WTC11 (cell line): ENCODE results near the gene CELF1. TPM values are rescaled to one million over a fixed set of nuclear protein-coding genes. Genes with fewer than 3 reads are reported as not detected.

Experiments
- ATAC-seq: fragments of 200-7000 bp; cut with Tn5 transposase; 2 replicates; pipeline ENCODE4 v1.10.0; 2021; ENCODE audit warnings: mild to moderate bottlenecking, moderate library complexity
- CTCF ChIA-PET: fragments of 300-600 bp; sonication (Branson Sonifier 250); formaldehyde crosslinking; loops from one replicate; lab custom pipeline; 2021; ENCODE audit warnings: antibody characterized with exemption; lab: Charles Lee
- POLR2A ChIA-PET: fragments of 350-600 bp; sonication (Branson Sonifier 250); formaldehyde crosslinking; loops from one replicate; lab custom pipeline; 2021; ENCODE audit warnings: antibody characterized with exemption; lab: Charles Lee
- DNase-seq: peaks from one replicate; pipeline ENCODE4 v3.0.0; 2021; ENCODE audit warnings: low spot score
- H3K27ac Mint-ChIP-seq: 2 replicates; pipeline ENCODE4 v1.8.0; 2021; ENCODE audit warnings: mixed read lengths
- H3K27me3 Mint-ChIP-seq: 2 replicates; pipeline ENCODE4 v1.8.0; 2021; ENCODE audit warnings: low read depth, mild to moderate bottlenecking, moderate library complexity, mixed read lengths
- H3K36me3 Mint-ChIP-seq: 2 replicates; pipeline ENCODE4 v1.8.0; 2021; ENCODE audit warnings: mixed read lengths
- H3K4me1 Mint-ChIP-seq: 2 replicates; pipeline ENCODE4 v1.8.0; 2022; ENCODE audit warnings: mixed read lengths
- H3K4me3 Mint-ChIP-seq: 2 replicates; pipeline ENCODE4 v1.8.0; 2021; ENCODE audit warnings: mild to moderate bottlenecking, moderate library complexity, mixed read lengths
- H3K9me3 Mint-ChIP-seq: 2 replicates; pipeline ENCODE4 v1.8.0; 2021; ENCODE audit warnings: mixed read lengths
- FOXJ3 ChIP-seq: sonication (generic); formaldehyde crosslinking; IDR thresholded peaks from 2 replicates; pipeline ENCODE4 v1.9.0; 2021; ENCODE audit warnings: missing genetic modification reagents, mild to moderate bottlenecking, borderline replicate concordance
- FOXP1 ChIP-seq: sonication (generic); formaldehyde crosslinking; IDR thresholded peaks from 2 replicates; pipeline ENCODE4 v1.8.0; 2022; ENCODE audit warnings: missing genetic modification reagents, mild to moderate bottlenecking, moderate library complexity, borderline replicate concordance
- GRHL2 ChIP-seq: fragments of 250-450 bp; sonication (Bioruptor Pico); IDR thresholded peaks from 2 replicates; pipeline ENCODE4 v1.8.0; 2022; ENCODE audit warnings: mild to moderate bottlenecking, moderate library complexity; ENCODE audit not compliant: insufficient replicate concordance, severe bottlenecking
- HMGA2 ChIP-seq: fragments of 250-450 bp; sonication (Bioruptor Pico); IDR thresholded peaks from 2 replicates; pipeline ENCODE4 v1.4.0; 2021; ENCODE audit warnings: mild to moderate bottlenecking, moderate library complexity
- JUN ChIP-seq: sonication (generic); formaldehyde crosslinking; IDR thresholded peaks from 2 replicates; pipeline ENCODE4 v1.8.0; 2023; ENCODE audit warnings: mild to moderate bottlenecking, missing genetic modification reagents
- KAT7 ChIP-seq: sonication (generic); formaldehyde crosslinking; IDR thresholded peaks from 2 replicates; pipeline ENCODE4 v1.8.1; 2023; ENCODE audit warnings: missing genetic modification reagents, mild to moderate bottlenecking, borderline replicate concordance
- MXD4 ChIP-seq: fragments of 250-450 bp; sonication (Bioruptor Pico); IDR thresholded peaks from 2 replicates; pipeline ENCODE4 v1.8.0; 2021; ENCODE audit warnings: mild to moderate bottlenecking, moderate library complexity, borderline replicate concordance
- MYBL2 ChIP-seq: sonication (generic); formaldehyde crosslinking; IDR thresholded peaks from 2 replicates; pipeline ENCODE4 v1.8.1; 2023; ENCODE audit warnings: mild to moderate bottlenecking, moderate library complexity, missing genetic modification reagents
- NFE2L1 ChIP-seq: sonication (generic); formaldehyde crosslinking; IDR thresholded peaks from 2 replicates; pipeline ENCODE4 v1.8.1; 2023; ENCODE audit warnings: missing genetic modification reagents
- NR1H2 ChIP-seq: sonication (generic); formaldehyde crosslinking; IDR thresholded peaks from 2 replicates; pipeline ENCODE4 v1.9.0; 2021; ENCODE audit warnings: mild to moderate bottlenecking, moderate library complexity, missing genetic modification reagents
- RELA ChIP-seq: sonication (generic); formaldehyde crosslinking; IDR thresholded peaks from 2 replicates; pipeline ENCODE4 v1.8.1; 2022; ENCODE audit warnings: missing genetic modification reagents, mild to moderate bottlenecking, borderline replicate concordance
- TEAD4 ChIP-seq: sonication (generic); formaldehyde crosslinking; IDR thresholded peaks from 2 replicates; pipeline ENCODE4 v1.8.0; 2022; ENCODE audit warnings: mild to moderate bottlenecking, missing genetic modification reagents
- ZNF121 ChIP-seq: sonication (generic); formaldehyde crosslinking; IDR thresholded peaks from 2 replicates; pipeline ENCODE4 v1.8.0; 2023; ENCODE audit warnings: missing genetic modification reagents
- ZNF232 ChIP-seq: sonication (generic); formaldehyde crosslinking; IDR thresholded peaks from 2 replicates; pipeline ENCODE4 v1.8.0; 2022; ENCODE audit warnings: mild to moderate bottlenecking, missing genetic modification reagents
- ZNF671 ChIP-seq: fragments of 250-450 bp; sonication (Bioruptor Pico); IDR thresholded peaks from 2 replicates; pipeline ENCODE4 v1.8.0; 2021; ENCODE audit warnings: mild to moderate bottlenecking
- total RNA-seq: library from RNA; stranded (reverse); gene quantifications from 3 replicates; pipeline ENCODE4 v1.2.3, GENCODE V29; 2021
- TF ChIP-seq, protein P1 (sequence below): sonication (generic); formaldehyde crosslinking; IDR thresholded peaks from 2 replicates; pipeline ENCODE4 v1.8.1; 2022; ENCODE audit warnings: low read depth, mild to moderate bottlenecking, moderate library complexity, missing genetic modification reagents, borderline replicate concordance
- TF ChIP-seq, protein P2 (sequence below): sonication (generic); formaldehyde crosslinking; IDR thresholded peaks from 2 replicates; pipeline ENCODE4 v1.8.1; 2023; ENCODE audit warnings: mild to moderate bottlenecking, missing genetic modification reagents, moderate library complexity
- TF ChIP-seq, protein P3 (sequence below): sonication (generic); formaldehyde crosslinking; IDR thresholded peaks from 2 replicates; pipeline ENCODE4 v1.8.1; 2023; ENCODE audit warnings: mild to moderate bottlenecking, moderate library complexity, missing genetic modification reagents
- TF ChIP-seq, protein P4 (sequence below): fragments of 250-450 bp; sonication (Bioruptor Pico); IDR thresholded peaks from 2 replicates; pipeline ENCODE4 v1.9.0; 2021; ENCODE audit warnings: mild to moderate bottlenecking
- TF ChIP-seq, protein P5 (sequence below): sonication (generic); formaldehyde crosslinking; IDR thresholded peaks from 2 replicates; pipeline ENCODE4 v1.8.0; 2022; ENCODE audit warnings: mild to moderate bottlenecking, missing genetic modification reagents
- TF ChIP-seq, protein P6 (sequence below): fragments of 250-450 bp; sonication (Bioruptor Pico); IDR thresholded peaks from 2 replicates; pipeline ENCODE4 v2.1.2; 2022; ENCODE audit warnings: mild to moderate bottlenecking, moderate library complexity
- TF ChIP-seq, protein P7 (sequence below): sonication (generic); formaldehyde crosslinking; IDR thresholded peaks from 2 replicates; pipeline ENCODE4 v1.8.1; 2023; ENCODE audit warnings: mild to moderate bottlenecking, missing genetic modification reagents, moderate library complexity
- TF ChIP-seq, protein P8 (sequence below): sonication (generic); formaldehyde crosslinking; IDR thresholded peaks from 2 replicates; pipeline ENCODE4 v1.8.1; 2022; ENCODE audit warnings: low read depth, missing genetic modification reagents, borderline replicate concordance
- TF ChIP-seq, protein P9 (sequence below): sonication (generic); formaldehyde crosslinking; IDR thresholded peaks from 2 replicates; pipeline ENCODE4 v1.8.0; 2022; ENCODE audit warnings: mild to moderate bottlenecking, missing genetic modification reagents

Gene CELF1
- total RNA-seq, 1 experiment from 2014 or later = 177 TPM

DNA sequence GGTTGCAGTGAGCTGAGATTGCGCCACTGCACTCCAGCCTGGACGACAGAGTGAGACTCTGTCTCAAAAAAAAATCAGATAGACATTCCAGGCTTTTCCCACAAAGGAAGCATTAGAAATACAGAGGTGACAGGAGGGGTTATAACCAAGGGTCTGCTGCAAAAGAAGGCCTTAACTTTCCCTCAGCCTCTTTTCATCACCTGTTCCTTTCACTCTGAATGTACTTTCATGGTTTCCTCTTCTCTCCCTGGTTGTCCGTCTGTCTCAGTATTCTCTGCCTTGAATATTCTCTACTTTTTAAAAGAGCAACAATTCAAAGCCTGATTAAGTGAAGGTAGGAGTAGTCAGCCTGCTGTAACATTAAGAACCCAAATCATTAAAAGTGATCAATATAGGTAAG is 50.2 kb downstream of the CELF1 start:
- ATAC-seq (no peak), DNase-seq (no peak)
- H3K4me1 Mint-ChIP-seq = peaks cover 72% of the 10 kb centered on the region
- ChIA-PET CTCF (no interaction called here), POLR2A (no interaction called here)
- H3K36me3 Mint-ChIP-seq = peaks cover 3% of the 10 kb centered on the region; the same call in 1 of the 2 replicates
- peak overlapping the region; percentile 55 for H3K27ac Mint-ChIP-seq
- H3K27me3 Mint-ChIP-seq = no peaks in the 10 kb centered on the region
- no peak overlapping the region for H3K4me3 Mint-ChIP-seq
- H3K9me3 Mint-ChIP-seq = no peaks in the 10 kb centered on the region
- no peak for TF ChIP-seq MYBL2 (CRISPR knock-in tag)
- TF ChIP-seq, protein P1, sequence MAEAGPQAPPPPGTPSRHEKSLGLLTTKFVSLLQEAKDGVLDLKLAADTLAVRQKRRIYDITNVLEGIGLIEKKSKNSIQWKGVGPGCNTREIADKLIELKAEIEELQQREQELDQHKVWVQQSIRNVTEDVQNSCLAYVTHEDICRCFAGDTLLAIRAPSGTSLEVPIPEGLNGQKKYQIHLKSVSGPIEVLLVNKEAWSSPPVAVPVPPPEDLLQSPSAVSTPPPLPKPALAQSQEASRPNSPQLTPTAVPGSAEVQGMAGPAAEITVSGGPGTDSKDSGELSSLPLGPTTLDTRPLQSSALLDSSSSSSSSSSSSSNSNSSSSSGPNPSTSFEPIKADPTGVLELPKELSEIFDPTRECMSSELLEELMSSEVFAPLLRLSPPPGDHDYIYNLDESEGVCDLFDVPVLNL = no peak
- no peak for TF ChIP-seq MXD4 (CRISPR knock-in tag)
- TF ChIP-seq, protein P2, sequence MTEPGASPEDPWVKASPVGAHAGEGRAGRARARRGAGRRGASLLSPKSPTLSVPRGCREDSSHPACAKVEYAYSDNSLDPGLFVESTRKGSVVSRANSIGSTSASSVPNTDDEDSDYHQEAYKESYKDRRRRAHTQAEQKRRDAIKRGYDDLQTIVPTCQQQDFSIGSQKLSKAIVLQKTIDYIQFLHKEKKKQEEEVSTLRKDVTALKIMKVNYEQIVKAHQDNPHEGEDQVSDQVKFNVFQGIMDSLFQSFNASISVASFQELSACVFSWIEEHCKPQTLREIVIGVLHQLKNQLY (CRISPR knock-in tag) = no peak
- TF ChIP-seq JUN (CRISPR knock-in tag) = no peak
- TF ChIP-seq FOXP1 (CRISPR knock-in tag) = no peak
- no peak for TF ChIP-seq ZNF232 (CRISPR knock-in tag)
- no peak for TF ChIP-seq RELA (CRISPR knock-in tag)
- TF ChIP-seq, protein P3, sequence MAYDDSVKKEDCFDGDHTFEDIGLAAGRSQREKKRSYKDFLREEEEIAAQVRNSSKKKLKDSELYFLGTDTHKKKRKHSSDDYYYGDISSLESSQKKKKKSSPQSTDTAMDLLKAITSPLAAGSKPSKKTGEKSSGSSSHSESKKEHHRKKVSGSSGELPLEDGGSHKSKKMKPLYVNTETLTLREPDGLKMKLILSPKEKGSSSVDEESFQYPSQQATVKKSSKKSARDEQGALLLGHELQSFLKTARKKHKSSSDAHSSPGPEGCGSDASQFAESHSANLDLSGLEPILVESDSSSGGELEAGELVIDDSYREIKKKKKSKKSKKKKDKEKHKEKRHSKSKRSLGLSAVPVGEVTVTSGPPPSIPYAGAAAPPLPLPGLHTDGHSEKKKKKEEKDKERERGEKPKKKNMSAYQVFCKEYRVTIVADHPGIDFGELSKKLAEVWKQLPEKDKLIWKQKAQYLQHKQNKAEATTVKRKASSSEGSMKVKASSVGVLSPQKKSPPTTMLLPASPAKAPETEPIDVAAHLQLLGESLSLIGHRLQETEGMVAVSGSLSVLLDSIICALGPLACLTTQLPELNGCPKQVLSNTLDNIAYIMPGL (CRISPR knock-in tag) = no peak
- TF ChIP-seq HMGA2 (CRISPR knock-in tag) = no peak
- TF ChIP-seq, protein P4, sequence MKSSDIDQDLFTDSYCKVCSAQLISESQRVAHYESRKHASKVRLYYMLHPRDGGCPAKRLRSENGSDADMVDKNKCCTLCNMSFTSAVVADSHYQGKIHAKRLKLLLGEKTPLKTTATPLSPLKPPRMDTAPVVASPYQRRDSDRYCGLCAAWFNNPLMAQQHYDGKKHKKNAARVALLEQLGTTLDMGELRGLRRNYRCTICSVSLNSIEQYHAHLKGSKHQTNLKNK (CRISPR knock-in tag) = no peak
- TF ChIP-seq NR1H2 (CRISPR knock-in tag) = no peak
- TF ChIP-seq TEAD4 = no peak
- TF ChIP-seq GRHL2 (CRISPR knock-in tag) = no peak
- TF ChIP-seq, protein P5, sequence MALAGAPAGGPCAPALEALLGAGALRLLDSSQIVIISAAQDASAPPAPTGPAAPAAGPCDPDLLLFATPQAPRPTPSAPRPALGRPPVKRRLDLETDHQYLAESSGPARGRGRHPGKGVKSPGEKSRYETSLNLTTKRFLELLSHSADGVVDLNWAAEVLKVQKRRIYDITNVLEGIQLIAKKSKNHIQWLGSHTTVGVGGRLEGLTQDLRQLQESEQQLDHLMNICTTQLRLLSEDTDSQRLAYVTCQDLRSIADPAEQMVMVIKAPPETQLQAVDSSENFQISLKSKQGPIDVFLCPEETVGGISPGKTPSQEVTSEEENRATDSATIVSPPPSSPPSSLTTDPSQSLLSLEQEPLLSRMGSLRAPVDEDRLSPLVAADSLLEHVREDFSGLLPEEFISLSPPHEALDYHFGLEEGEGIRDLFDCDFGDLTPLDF (CRISPR knock-in tag) = no peak
- TF ChIP-seq, protein P6, sequence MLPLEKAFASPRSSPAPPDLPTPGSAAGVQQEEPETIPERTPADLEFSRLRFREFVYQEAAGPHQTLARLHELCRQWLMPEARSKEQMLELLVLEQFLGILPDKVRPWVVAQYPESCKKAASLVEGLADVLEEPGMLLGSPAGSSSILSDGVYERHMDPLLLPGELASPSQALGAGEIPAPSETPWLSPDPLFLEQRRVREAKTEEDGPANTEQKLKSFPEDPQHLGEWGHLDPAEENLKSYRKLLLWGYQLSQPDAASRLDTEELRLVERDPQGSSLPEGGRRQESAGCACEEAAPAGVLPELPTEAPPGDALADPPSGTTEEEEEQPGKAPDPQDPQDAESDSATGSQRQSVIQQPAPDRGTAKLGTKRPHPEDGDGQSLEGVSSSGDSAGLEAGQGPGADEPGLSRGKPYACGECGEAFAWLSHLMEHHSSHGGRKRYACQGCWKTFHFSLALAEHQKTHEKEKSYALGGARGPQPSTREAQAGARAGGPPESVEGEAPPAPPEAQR (CRISPR knock-in tag) = no peak

DNA sequence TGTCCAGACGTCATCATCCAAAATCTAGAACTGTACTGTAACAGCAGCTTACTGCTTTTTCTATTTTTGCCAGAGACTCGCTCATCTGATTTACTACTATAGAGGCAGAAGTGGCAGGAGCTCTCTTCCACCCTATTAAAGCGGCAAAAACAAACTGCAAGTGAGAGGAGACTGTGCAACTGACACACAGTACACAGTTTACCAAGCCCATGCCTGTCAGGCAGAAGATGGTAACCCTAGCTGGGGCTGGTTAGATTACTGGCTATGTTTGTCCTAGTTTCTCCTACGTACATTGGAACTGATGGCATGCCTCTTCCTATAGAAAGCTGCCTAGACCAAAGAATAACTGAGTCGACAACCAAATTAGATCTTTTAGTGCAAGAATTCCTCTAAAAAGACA is 51.8 kb downstream of the CELF1 start:
- H3K36me3 Mint-ChIP-seq = peaks cover 3% of the 10 kb centered on the region; the same call in 1 of the 2 replicates
- ChIA-PET CTCF (no interaction called here), POLR2A (no interaction called here)
- H3K27ac Mint-ChIP-seq = peak overlapping the region; percentile 66
- no peak overlapping the region for H3K4me3 Mint-ChIP-seq
- H3K27me3 Mint-ChIP-seq = no peaks in the 10 kb centered on the region
- H3K9me3 Mint-ChIP-seq = no peaks in the 10 kb centered on the region
- no peak for ATAC-seq
- H3K4me1 Mint-ChIP-seq = peaks cover 61% of the 10 kb centered on the region
- no peak for DNase-seq
- TF ChIP-seq, protein P3 (CRISPR knock-in tag) = no peak
- TF ChIP-seq MYBL2 (CRISPR knock-in tag) = no peak
- TF ChIP-seq ZNF671 = no peak
- no peak for TF ChIP-seq ZNF121 (CRISPR knock-in tag)
- TF ChIP-seq, protein P7, sequence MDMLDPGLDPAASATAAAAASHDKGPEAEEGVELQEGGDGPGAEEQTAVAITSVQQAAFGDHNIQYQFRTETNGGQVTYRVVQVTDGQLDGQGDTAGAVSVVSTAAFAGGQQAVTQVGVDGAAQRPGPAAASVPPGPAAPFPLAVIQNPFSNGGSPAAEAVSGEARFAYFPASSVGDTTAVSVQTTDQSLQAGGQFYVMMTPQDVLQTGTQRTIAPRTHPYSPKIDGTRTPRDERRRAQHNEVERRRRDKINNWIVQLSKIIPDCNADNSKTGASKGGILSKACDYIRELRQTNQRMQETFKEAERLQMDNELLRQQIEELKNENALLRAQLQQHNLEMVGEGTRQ = no peak
- TF ChIP-seq, protein P8, sequence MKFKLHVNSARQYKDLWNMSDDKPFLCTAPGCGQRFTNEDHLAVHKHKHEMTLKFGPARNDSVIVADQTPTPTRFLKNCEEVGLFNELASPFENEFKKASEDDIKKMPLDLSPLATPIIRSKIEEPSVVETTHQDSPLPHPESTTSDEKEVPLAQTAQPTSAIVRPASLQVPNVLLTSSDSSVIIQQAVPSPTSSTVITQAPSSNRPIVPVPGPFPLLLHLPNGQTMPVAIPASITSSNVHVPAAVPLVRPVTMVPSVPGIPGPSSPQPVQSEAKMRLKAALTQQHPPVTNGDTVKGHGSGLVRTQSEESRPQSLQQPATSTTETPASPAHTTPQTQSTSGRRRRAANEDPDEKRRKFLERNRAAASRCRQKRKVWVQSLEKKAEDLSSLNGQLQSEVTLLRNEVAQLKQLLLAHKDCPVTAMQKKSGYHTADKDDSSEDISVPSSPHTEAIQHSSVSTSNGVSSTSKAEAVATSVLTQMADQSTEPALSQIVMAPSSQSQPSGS (CRISPR knock-in tag) = no peak
- no peak for TF ChIP-seq FOXJ3 (CRISPR knock-in tag)
- no peak for TF ChIP-seq MXD4 (CRISPR knock-in tag)
- TF ChIP-seq NFE2L1 (CRISPR knock-in tag) = no peak
- no peak for TF ChIP-seq KAT7 (CRISPR knock-in tag)
- TF ChIP-seq, protein P9, sequence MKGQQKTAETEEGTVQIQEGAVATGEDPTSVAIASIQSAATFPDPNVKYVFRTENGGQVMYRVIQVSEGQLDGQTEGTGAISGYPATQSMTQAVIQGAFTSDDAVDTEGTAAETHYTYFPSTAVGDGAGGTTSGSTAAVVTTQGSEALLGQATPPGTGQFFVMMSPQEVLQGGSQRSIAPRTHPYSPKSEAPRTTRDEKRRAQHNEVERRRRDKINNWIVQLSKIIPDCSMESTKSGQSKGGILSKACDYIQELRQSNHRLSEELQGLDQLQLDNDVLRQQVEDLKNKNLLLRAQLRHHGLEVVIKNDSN (CRISPR knock-in tag) = no peak
